Prostate gland (tissue), 2 donors: ENCODE measurements around the gene FTL.

Experiments used
- CTCF ChIP-seq, 4 experiments: fragments of 200-600 bp in 2 of 4; fragments of 450-650 bp in 2 of 4; sonication (generic) in 2 of 4; IDR thresholded peaks; 1 replicate in 3 of 4; 2 replicates in 1 of 4; pipeline ENCODE4 v1.5.1; 2016 to 2019; ENCODE audit warnings: antibody characterized with exemption in 4 of 4, mild to moderate bottlenecking in 2 of 4, moderate library complexity in 2 of 4
- POLR2A ChIP-seq: fragments of 450-650 bp; IDR thresholded peaks from one replicate; pipeline ENCODE4 v1.6.1; 2016; ENCODE audit warnings: antibody characterized with exemption, mild to moderate bottlenecking

- no peak for TF ChIP-seq CTCF (IDR thresholded peaks at IDR 0.05)
- TF ChIP-seq POLR2A, result no peak
Measured at GRCh38 chr19:48945817-48946216, 19.3 kb upstream of the FTL start.
